ACC112 (cell line): ENCODE data around the gene ADAD1.

Experiments used
- H2AFZ ChIP-seq: fragments of 200-600 bp; sonication (generic); one replicate; pipeline ENCODE4 v1.6.0; 2017; ENCODE audit warnings: antibody characterized with exemption, low read length; ENCODE audit not compliant: unreplicated experiment
- H3K27ac ChIP-seq: fragments of 200-600 bp; sonication (generic); 2 replicates; pipeline ENCODE4 v1.5.1; 2014; ENCODE audit warnings: low read depth, mild to moderate bottlenecking, antibody characterized with exemption, low read length, moderate library complexity
- H3K27me3 ChIP-seq: fragments of 200-600 bp; sonication (generic); 2 replicates; pipeline ENCODE4 v1.6.1; 2014; ENCODE audit warnings: mild to moderate bottlenecking, antibody characterized with exemption, low read length, moderate library complexity, mixed read lengths; ENCODE audit not compliant: insufficient read depth
- H3K36me3 ChIP-seq: fragments of 200-600 bp; sonication (generic); 2 replicates; pipeline ENCODE4 v1.6.1; 2016; ENCODE audit warnings: mild to moderate bottlenecking, antibody characterized with exemption, low read length, moderate library complexity, mixed read lengths; ENCODE audit not compliant: insufficient read depth
- H3K4me1 ChIP-seq: fragments of 200-600 bp; sonication (generic); one replicate; pipeline ENCODE4 v1.6.1; 2016; ENCODE audit warnings: low read length, mixed read lengths; ENCODE audit not compliant: insufficient read depth, unreplicated experiment, control insufficient read depth
- H3K4me3 ChIP-seq: fragments of 200-600 bp; sonication (generic); 2 replicates; pipeline ENCODE4 v1.5.1; 2014; ENCODE audit warnings: mild to moderate bottlenecking, low read depth, low read length
- H3K79me2 ChIP-seq: fragments of 200-600 bp; sonication (generic); one replicate; pipeline ENCODE4 v1.6.0; 2016; ENCODE audit warnings: low read length; ENCODE audit not compliant: control insufficient read depth, unreplicated experiment, insufficient read depth

ADAD1 gene

GRCh38 chr4:122377352-122377751, 1.5 kb upstream of the ADAD1 start:
- H3K4me3 ChIP-seq = no peak overlapping the region
- no peaks in the 10 kb centered on the region for H3K4me1 ChIP-seq
- H2AFZ ChIP-seq = no peak overlapping the region
- H3K27me3 ChIP-seq = no peaks in the 10 kb centered on the region
- H3K79me2 ChIP-seq = no peaks in the 10 kb centered on the region
- no peak overlapping the region for H3K27ac ChIP-seq
- H3K36me3 ChIP-seq = no peaks in the 10 kb centered on the region

GRCh38 chr4:122379239-122379638, 428 bp downstream of the ADAD1 start:
- Histone ChIP-seq H3K27me3 (no peaks in the 10 kb centered on the region), H3K4me1 (no peaks in the 10 kb centered on the region), H3K27ac (no peak overlapping the region), H3K36me3 (no peaks in the 10 kb centered on the region), H2AFZ (no peak overlapping the region), H3K79me2 (no peaks in the 10 kb centered on the region), H3K4me3 (no peak overlapping the region)

DNA sequence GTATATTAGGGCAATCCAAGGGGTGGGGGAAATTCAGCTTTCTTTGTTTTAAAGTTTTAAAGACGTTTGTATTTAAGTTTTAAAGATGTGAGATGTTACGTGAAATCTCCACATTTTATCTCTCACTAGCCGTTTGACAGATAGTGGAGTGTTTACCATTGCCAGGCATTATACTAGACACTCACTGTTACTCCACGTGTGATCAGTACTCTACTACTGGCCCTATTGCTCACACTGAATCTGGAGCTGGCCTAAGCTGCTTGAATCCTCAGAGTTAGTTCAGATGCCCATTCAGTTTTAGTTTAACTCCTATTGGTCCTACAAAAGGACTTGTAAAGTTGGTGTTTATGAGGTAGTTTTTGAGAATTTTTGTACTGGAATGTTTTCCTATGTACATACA, 4.5 kb downstream of the ADAD1 start:
- Histone ChIP-seq H3K4me1 (no peaks in the 10 kb centered on the region), H3K36me3 (no peaks in the 10 kb centered on the region), H3K27ac (no peak overlapping the region), H3K4me3 (no peak overlapping the region), H3K27me3 (no peaks in the 10 kb centered on the region), H3K79me2 (no peaks in the 10 kb centered on the region), H2AFZ (no peak overlapping the region)

DNA sequence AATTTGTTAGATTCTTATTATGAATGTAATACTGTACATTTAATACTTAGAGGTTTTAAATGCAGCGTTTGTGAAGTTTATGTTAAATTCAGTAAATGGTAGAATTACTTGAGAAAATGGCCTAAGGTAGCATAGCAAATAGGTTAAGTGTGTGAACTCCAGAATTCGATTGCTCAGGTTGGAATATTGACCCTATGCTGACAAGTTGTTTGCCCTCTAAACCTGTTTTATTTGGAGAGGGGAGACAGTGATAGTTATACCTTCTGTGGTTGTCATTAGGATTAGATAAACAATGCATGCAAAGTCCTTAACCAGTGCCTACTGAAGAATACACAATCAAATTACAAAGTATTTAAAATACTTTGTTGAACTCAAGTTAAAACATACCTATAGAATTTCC, 5.4 kb downstream of the ADAD1 start:
- Histone ChIP-seq H2AFZ (no peak overlapping the region), H3K36me3 (no peaks in the 10 kb centered on the region), H3K4me3 (no peak overlapping the region), H3K27me3 (no peaks in the 10 kb centered on the region), H3K79me2 (no peaks in the 10 kb centered on the region), H3K4me1 (no peaks in the 10 kb centered on the region), H3K27ac (no peak overlapping the region)

GRCh38 chr4:122393276-122393675, 14.5 kb downstream of the ADAD1 start:
- Histone ChIP-seq H3K4me1 (no peaks in the 10 kb centered on the region), H2AFZ (no peak overlapping the region), H3K79me2 (no peaks in the 10 kb centered on the region), H3K4me3 (no peak overlapping the region), H3K27ac (no peak overlapping the region), H3K36me3 (no peaks in the 10 kb centered on the region), H3K27me3 (no peaks in the 10 kb centered on the region)

GRCh38 chr4:122403861-122404260, 25.1 kb downstream of the ADAD1 start:
- no peaks in the 10 kb centered on the region for H3K36me3 ChIP-seq
- no peaks in the 10 kb centered on the region for H3K79me2 ChIP-seq
- no peak overlapping the region for H2AFZ ChIP-seq

DNA sequence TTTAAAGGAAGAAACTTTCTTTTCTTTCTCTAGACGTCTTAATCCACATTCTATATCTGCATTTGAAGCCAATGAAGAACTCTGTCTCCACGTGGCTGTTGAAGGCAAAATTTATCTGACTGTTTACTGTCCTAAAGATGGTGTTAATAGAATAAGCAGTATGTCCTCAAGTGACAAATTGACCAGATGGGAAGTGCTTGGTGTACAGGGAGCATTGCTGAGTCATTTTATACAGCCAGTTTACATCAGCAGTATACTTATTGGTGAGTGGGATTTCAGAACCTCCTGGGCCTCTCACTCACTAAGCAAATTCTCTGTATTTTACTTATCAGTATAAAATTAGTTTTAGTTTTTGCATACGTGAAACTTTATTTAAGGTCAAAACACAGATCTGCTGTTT, 33.7 kb downstream of the ADAD1 start:
- Histone ChIP-seq H3K4me3 (no peak overlapping the region), H3K27me3 (no peaks in the 10 kb centered on the region), H3K4me1 (peaks cover 6% of the 10 kb centered on the region), H3K36me3 (no peaks in the 10 kb centered on the region), H3K79me2 (no peaks in the 10 kb centered on the region), H3K27ac (no peak overlapping the region), H2AFZ (peak overlapping the region; percentile 38)

More at GRCh38 chr4:122403861-122404260, 25.1 kb downstream of the ADAD1 start:
- Histone ChIP-seq H3K4me3 (no peak overlapping the region), H3K4me1 (no peaks in the 10 kb centered on the region), H3K27ac (no peak overlapping the region), H3K27me3 (peaks cover 11% of the 10 kb centered on the region; the same call in 1 of the 2 replicates)

DNA sequence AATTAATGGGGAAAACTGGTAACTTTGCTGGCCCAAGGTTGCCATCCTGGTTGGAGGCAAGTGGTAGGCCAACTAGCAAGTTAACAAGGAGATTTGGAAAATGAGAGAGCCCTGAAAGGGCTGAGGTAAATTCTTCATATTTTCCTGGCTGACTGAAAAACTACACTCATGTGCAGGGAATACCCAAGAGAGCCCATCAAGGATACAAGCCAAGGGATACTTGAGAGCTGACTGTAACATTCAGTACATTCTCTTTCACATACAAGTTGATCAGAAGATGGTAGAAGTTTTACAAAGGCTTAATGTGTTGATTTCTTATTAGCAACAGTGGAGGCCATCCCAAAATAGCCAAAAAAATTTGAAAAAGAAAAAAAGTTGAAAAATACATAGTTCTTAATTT, 44.4 kb downstream of the ADAD1 start:
- Histone ChIP-seq H2AFZ (no peak overlapping the region), H3K79me2 (no peaks in the 10 kb centered on the region), H3K4me3 (no peak overlapping the region), H3K36me3 (no peaks in the 10 kb centered on the region), H3K27ac (no peak overlapping the region), H3K4me1 (no peaks in the 10 kb centered on the region), H3K27me3 (no peaks in the 10 kb centered on the region)

GRCh38 chr4:122431351-122431750, 52.5 kb downstream of the ADAD1 start:
- Histone ChIP-seq H3K36me3 (no peaks in the 10 kb centered on the region), H3K4me1 (no peaks in the 10 kb centered on the region), H3K4me3 (no peak overlapping the region), H3K79me2 (no peaks in the 10 kb centered on the region), H3K27me3 (no peaks in the 10 kb centered on the region), H2AFZ (no peak overlapping the region), H3K27ac (no peak overlapping the region)

GRCh38 chr4:122434285-122434684, 55.5 kb downstream of the ADAD1 start:
- no peaks in the 10 kb centered on the region for H3K4me1 ChIP-seq
- H3K27me3 ChIP-seq = no peaks in the 10 kb centered on the region

DNA sequence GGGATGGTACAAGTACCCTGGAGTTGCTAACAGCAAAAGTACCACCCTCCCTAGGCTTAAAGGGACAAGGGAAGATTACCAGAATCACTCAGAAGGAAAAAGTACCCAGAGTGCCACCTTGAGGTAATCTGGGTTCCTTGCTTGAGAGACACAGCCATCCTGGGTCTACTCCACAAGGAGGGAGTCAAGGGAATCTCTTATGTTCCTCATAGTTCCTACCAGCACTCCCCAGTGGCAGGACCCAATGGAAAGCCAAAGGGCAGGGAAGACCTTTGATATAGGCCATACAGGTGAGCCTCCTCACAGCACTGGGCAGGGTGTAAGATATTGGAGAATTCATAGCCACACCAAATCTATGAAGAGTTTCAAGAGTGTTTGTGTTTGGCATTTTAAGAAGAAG, 72.0 kb downstream of the ADAD1 start:
- no peak overlapping the region for H2AFZ ChIP-seq
- H3K27me3 ChIP-seq = peaks cover 3% of the 10 kb centered on the region; the same call in 1 of the 2 replicates
- no peaks in the 10 kb centered on the region for H3K4me1 ChIP-seq

More at GRCh38 chr4:122434285-122434684, 55.5 kb downstream of the ADAD1 start:
- no peak overlapping the region for H2AFZ ChIP-seq
- H3K4me3 ChIP-seq = no peak overlapping the region
- H3K27ac ChIP-seq = no peak overlapping the region
- no peaks in the 10 kb centered on the region for H3K79me2 ChIP-seq
- H3K36me3 ChIP-seq = no peaks in the 10 kb centered on the region

More for the DNA sequence above, 72.0 kb downstream of the ADAD1 start:
- H3K79me2 ChIP-seq = no peaks in the 10 kb centered on the region
- no peak overlapping the region for H3K27ac ChIP-seq
- H3K36me3 ChIP-seq = no peaks in the 10 kb centered on the region
- no peak overlapping the region for H3K4me3 ChIP-seq
